Nephron (organoid): ENCODE results near the gene MTF2.
A peak's percentile ranks its signal among the peaks of the same experiment; 100 is the strongest.
"Not testable (repeated sequence)": the region's sequence is repeated elsewhere in the genome, so short reads cannot be mapped to it uniquely, and the experiment has no call there.

ENCODE experiments used
- H3K27ac Mint-ChIP-seq, 3 experiments: 2 replicates each; pipeline ENCODE4 v1.8.0; 2020; ENCODE audit warnings: mixed read lengths in 3 of 3, mild to moderate bottlenecking in 2 of 3, moderate library complexity in 1 of 3
- H3K27me3 Mint-ChIP-seq: 2 replicates; pipeline ENCODE4 v1.8.0; 2021; ENCODE audit warnings: low read depth, mild to moderate bottlenecking, moderate library complexity, mixed read lengths
- H3K36me3 Mint-ChIP-seq: 2 replicates; pipeline ENCODE4 v1.8.0; 2020; ENCODE audit warnings: low read depth, mixed read lengths
- H3K4me1 Mint-ChIP-seq: 2 replicates; pipeline ENCODE4 v1.8.0; 2020; ENCODE audit warnings: mixed read lengths
- H3K4me3 Mint-ChIP-seq, 3 experiments: 2 replicates each; pipeline ENCODE4 v1.8.0; 2020; ENCODE audit warnings: mild to moderate bottlenecking in 3 of 3, mixed read lengths in 3 of 3, moderate library complexity in 2 of 3
- H3K9me3 Mint-ChIP-seq: 2 replicates; pipeline ENCODE4 v1.8.0; 2020; ENCODE audit warnings: mixed read lengths
- TF ChIP-seq, protein P1 (sequence below), 3 experiments: fragments of 200-600 bp; sonication (generic); IDR thresholded peaks; one replicate each; pipeline ENCODE4 v1.5.0; 2021; ENCODE audit warnings: antibody characterized with exemption in 3 of 3; ENCODE audit not compliant: unreplicated experiment in 3 of 3

MTF2 gene

DNA sequence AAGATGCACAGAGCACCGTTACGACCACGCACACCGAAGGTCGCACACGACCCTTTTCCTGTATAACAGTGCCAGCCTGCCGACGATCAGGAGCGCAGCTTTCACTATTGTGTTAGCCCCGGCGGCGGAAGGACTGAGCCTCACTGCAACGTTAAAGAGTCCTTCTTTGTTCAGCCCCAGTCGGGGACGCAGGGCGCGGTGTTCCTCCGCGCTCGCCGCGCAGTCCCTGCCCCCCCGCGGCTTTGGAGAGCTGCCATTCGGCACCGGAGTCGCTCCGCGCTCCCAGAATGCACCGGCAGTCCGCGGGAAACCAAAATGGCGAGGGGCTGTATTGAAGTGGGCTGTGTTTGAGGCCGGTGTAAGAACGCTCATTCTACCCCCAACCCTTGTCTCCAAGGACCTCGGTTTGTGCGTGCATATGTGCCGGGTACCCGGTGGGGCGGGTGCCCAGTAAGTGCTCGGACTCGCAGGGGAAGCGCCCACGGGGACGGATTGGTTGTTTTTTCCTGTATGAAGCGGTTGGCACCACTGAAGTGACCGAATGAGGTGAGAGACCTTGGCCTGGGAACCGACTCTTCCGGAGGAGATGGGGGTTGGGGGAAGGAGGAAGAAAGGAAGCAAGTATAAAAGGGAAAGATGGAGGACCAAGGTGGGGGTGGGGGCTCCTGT lies at the start of gene MTF2:
Gene MTF2 (plus strand): TSS at position 298 of the 669 bp plus-strand sequence. CDS start 244 bp downstream, at position 542.
- H3K27me3 Mint-ChIP-seq = no peaks in the 10 kb centered on the region

DNA sequence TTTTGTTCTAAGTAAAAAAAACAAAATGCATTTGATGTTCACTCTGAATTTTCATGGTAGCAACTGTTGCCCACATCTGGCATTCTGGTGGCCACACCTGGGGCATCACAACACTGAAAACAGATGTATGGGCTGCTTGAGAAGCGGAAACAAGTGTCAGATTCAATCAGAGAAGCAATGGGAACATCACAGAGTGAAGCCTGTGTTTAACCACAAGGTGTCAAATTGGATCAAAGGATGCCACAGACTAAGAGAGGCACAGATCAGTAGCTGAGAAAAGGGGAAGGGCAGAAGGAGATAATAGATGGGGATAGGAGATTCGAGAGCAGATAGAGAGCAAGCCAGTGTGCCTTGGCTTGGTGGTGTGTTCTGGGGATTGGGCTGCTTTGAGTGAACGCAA lies 49.8 kb upstream of the MTF2 start:
- Mint-ChIP-seq H3K27ac (no peak overlapping the region), H3K9me3 (no peaks in the 10 kb centered on the region), H3K4me1 (no peaks in the 10 kb centered on the region), H3K36me3 (no peaks in the 10 kb centered on the region), H3K27me3 (peaks cover 8% of the 10 kb centered on the region), H3K4me3 (no peak overlapping the region)
- TF ChIP-seq, protein P1, sequence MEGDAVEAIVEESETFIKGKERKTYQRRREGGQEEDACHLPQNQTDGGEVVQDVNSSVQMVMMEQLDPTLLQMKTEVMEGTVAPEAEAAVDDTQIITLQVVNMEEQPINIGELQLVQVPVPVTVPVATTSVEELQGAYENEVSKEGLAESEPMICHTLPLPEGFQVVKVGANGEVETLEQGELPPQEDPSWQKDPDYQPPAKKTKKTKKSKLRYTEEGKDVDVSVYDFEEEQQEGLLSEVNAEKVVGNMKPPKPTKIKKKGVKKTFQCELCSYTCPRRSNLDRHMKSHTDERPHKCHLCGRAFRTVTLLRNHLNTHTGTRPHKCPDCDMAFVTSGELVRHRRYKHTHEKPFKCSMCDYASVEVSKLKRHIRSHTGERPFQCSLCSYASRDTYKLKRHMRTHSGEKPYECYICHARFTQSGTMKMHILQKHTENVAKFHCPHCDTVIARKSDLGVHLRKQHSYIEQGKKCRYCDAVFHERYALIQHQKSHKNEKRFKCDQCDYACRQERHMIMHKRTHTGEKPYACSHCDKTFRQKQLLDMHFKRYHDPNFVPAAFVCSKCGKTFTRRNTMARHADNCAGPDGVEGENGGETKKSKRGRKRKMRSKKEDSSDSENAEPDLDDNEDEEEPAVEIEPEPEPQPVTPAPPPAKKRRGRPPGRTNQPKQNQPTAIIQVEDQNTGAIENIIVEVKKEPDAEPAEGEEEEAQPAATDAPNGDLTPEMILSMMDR (IDR thresholded peaks at IDR 0.05; ENCODE audit: unreplicated experiment in 3 of 3) = no peak

More for the DNA sequence above, at the start of gene MTF2:
- peaks cover 10% of the 10 kb centered on the region for H3K4me1 Mint-ChIP-seq
- peak within 1 kb of the TSS; percentile 95 to 97 (median 97) for H3K4me3 Mint-ChIP-seq
- TF ChIP-seq, protein P1 (IDR thresholded peaks at IDR 0.05; ENCODE audit: unreplicated experiment in 3 of 3) = no peak
- peaks cover 9% of the 10 kb centered on the region for H3K9me3 Mint-ChIP-seq
- peak within 1 kb of the TSS; percentile 98 to 100 (median 99) for H3K27ac Mint-ChIP-seq
- peaks cover 23% of the 10 kb centered on the region for H3K36me3 Mint-ChIP-seq

DNA sequence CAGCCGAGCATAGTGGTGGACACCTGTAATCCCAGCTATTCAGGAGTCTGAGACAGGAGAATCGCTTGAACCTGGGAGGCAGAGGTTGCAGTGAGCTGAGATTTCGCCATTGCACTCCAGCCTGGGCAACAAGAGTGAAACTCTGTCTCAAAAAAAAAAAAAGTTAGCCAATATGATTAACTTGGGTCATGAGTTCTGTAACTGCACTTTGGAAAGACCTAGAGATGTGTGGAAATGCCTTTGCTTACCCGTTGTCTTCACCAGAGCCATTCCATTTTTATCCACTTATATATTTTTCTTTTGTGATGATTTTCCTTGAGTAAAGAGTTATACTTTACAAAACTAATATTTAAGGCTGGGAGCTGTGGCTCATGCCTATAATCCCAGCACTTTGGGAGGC lies 48.9 kb upstream of the MTF2 start:
- H3K9me3 Mint-ChIP-seq, H3K27ac Mint-ChIP-seq, H3K4me1 Mint-ChIP-seq, H3K4me3 Mint-ChIP-seq, H3K27me3 Mint-ChIP-seq, H3K36me3 Mint-ChIP-seq: not testable (repeated sequence)

GRCh38 chr1:93031711-93032110 lies 47.4 kb upstream of the MTF2 start:
- Mint-ChIP-seq H3K9me3 (no peaks in the 10 kb centered on the region), H3K36me3 (no peaks in the 10 kb centered on the region), H3K27me3 (peaks cover 7% of the 10 kb centered on the region)

GRCh38 chr1:93033029-93033428 lies 46.1 kb upstream of the MTF2 start:
- peaks cover 6% of the 10 kb centered on the region for H3K27me3 Mint-ChIP-seq
- no peaks in the 10 kb centered on the region for H3K36me3 Mint-ChIP-seq
- H3K4me3 Mint-ChIP-seq = no peak overlapping the region
- H3K27ac Mint-ChIP-seq = no peak overlapping the region
- no peaks in the 10 kb centered on the region for H3K4me1 Mint-ChIP-seq
- TF ChIP-seq, protein P1 (IDR thresholded peaks at IDR 0.05; ENCODE audit: unreplicated experiment in 3 of 3) = no peak
- no peaks in the 10 kb centered on the region for H3K9me3 Mint-ChIP-seq

More at GRCh38 chr1:93031711-93032110, 47.4 kb upstream of the MTF2 start:
- TF ChIP-seq, protein P1 (IDR thresholded peaks at IDR 0.05; ENCODE audit: unreplicated experiment in 3 of 3) = no peak
- H3K27ac Mint-ChIP-seq = no peak overlapping the region
- no peak overlapping the region for H3K4me3 Mint-ChIP-seq
- no peaks in the 10 kb centered on the region for H3K4me1 Mint-ChIP-seq

- Mint-ChIP-seq H3K9me3 (no peaks in the 10 kb centered on the region), H3K36me3 (no peaks in the 10 kb centered on the region), H3K4me1 (no peaks in the 10 kb centered on the region), H3K4me3 (no peak overlapping the region), H3K27ac (no peak overlapping the region), H3K27me3 (peaks cover 3% of the 10 kb centered on the region)
- TF ChIP-seq, protein P1 (IDR thresholded peaks at IDR 0.05; ENCODE audit: unreplicated experiment in 3 of 3) = no peak
Observed at GRCh38 chr1:93033785-93034184, 45.3 kb upstream of the MTF2 start.
